Mesenchymal stem cell (in vitro differentiated cells and primary cell): ENCODE data around the gene CAD.

Experiments used
- DNase-seq: peaks from one replicate; pipeline ENCODE4 v3.0.0-alpha.2; 2013
- H2AFZ ChIP-seq: one replicate; pipeline ENCODE4 v1.6.1; 2013; ENCODE audit warnings: low read depth, mild to moderate bottlenecking, control low read depth, inconsistent platforms, low read length, moderate library complexity
- H2AK5ac ChIP-seq: 2 replicates; pipeline ENCODE4 v1.6.1; 2013; ENCODE audit warnings: low read length, moderate library complexity, mild to moderate bottlenecking, inconsistent platforms; ENCODE audit not compliant: severe bottlenecking
- H2BK120ac ChIP-seq: one replicate; pipeline ENCODE4 v1.6.1; 2013; ENCODE audit warnings: low read depth, mild to moderate bottlenecking, inconsistent platforms, low read length, moderate library complexity
- H2BK12ac ChIP-seq, 2 experiments: one replicate each; pipeline ENCODE4 v1.6.1; 2013; ENCODE audit warnings: inconsistent platforms in 2 of 2, low read length in 2 of 2, mild to moderate bottlenecking in 2 of 2, moderate library complexity in 2 of 2, control low read depth in 1 of 2
- H2BK15ac ChIP-seq: one replicate; pipeline ENCODE4 v1.6.1; 2013; ENCODE audit warnings: mild to moderate bottlenecking, low read depth, inconsistent platforms; ENCODE audit not compliant: poor library complexity, severe bottlenecking
- H2BK5ac ChIP-seq: 2 replicates; pipeline ENCODE4 v1.6.1; 2013; ENCODE audit warnings: low read depth, mild to moderate bottlenecking, low read length, control low read depth, inconsistent platforms; ENCODE audit not compliant: poor library complexity, severe bottlenecking
- H3K14ac ChIP-seq, 2 experiments: one replicate each; pipeline ENCODE4 v1.6.1; 2013; ENCODE audit warnings: inconsistent platforms in 2 of 2, low read length in 2 of 2, control low read depth in 1 of 2, mild to moderate bottlenecking in 1 of 2, moderate library complexity in 1 of 2
- H3K18ac ChIP-seq, 2 experiments: one replicate each; pipeline ENCODE4 v1.6.1; 2013; ENCODE audit warnings: inconsistent platforms in 2 of 2, low read length in 2 of 2, control low read depth in 1 of 2, low read depth in 1 of 2, mild to moderate bottlenecking in 1 of 2
- H3K23ac ChIP-seq, 2 experiments: one replicate each; pipeline ENCODE4 v1.6.1; 2013; ENCODE audit warnings: inconsistent platforms in 2 of 2, low read length in 2 of 2, mild to moderate bottlenecking in 2 of 2, moderate library complexity in 2 of 2, control low read depth in 1 of 2
- H3K27ac ChIP-seq: 2 replicates; pipeline ENCODE4 v1.5.1; 2013; ENCODE audit warnings: mild to moderate bottlenecking, moderate library complexity, low read length, control low read depth, inconsistent platforms; ENCODE audit not compliant: poor library complexity, severe bottlenecking
- H3K27me3 ChIP-seq, 2 experiments: 2 replicates each; pipeline versions ENCODE4 v1.6.1 to v1.7.0; 2013; ENCODE audit warnings: low read length in 2 of 2, mild to moderate bottlenecking in 2 of 2, moderate library complexity in 2 of 2, control low read depth in 1 of 2, inconsistent platforms in 1 of 2; ENCODE audit not compliant: control insufficient read depth in 1 of 2, insufficient read depth in 1 of 2
- H3K36me3 ChIP-seq, 2 experiments: 2 replicates each; pipeline versions ENCODE4 v1.6.1 to v1.7.0; 2013; ENCODE audit warnings: low read length in 2 of 2, control low read depth in 1 of 2, inconsistent platforms in 1 of 2, low read depth in 1 of 2, mild to moderate bottlenecking in 1 of 2; ENCODE audit not compliant: insufficient read depth in 2 of 2, control insufficient read depth in 1 of 2
- H3K4ac ChIP-seq, 2 experiments: one replicate each; pipeline ENCODE4 v1.6.1; 2013; ENCODE audit warnings: inconsistent platforms in 2 of 2, low read length in 2 of 2, mild to moderate bottlenecking in 2 of 2, moderate library complexity in 2 of 2, control low read depth in 1 of 2, low read depth in 1 of 2
- H3K4me1 ChIP-seq: 2 replicates; pipeline ENCODE4 v1.6.1; 2013; ENCODE audit warnings: low read depth, low read length, control low read depth; ENCODE audit not compliant: control insufficient read depth, insufficient read depth
- H3K4me2 ChIP-seq: 2 replicates; pipeline ENCODE4 v1.6.1; 2013; ENCODE audit warnings: low read length, mild to moderate bottlenecking, inconsistent platforms; ENCODE audit not compliant: poor library complexity, severe bottlenecking
- H3K4me3 ChIP-seq, 2 experiments: 2 replicates each; pipeline versions ENCODE4 v1.5.1 to v1.7.0; 2013; ENCODE audit warnings: low read length in 2 of 2, mild to moderate bottlenecking in 2 of 2, control low read depth in 1 of 2, low read depth in 1 of 2; ENCODE audit not compliant: insufficient read depth in 1 of 2
- H3K79me1 ChIP-seq: replicated peaks from 2 replicates; pipeline ENCODE4 v1.6.1; 2013; ENCODE audit warnings: mild to moderate bottlenecking, control low read depth, low read length, inconsistent platforms; ENCODE audit not compliant: poor library complexity, severe bottlenecking
- H3K9ac ChIP-seq: 2 replicates; pipeline ENCODE4 v1.7.0; 2013; ENCODE audit warnings: mild to moderate bottlenecking, low read length, moderate library complexity
- H3K9me3 ChIP-seq: 2 replicates; pipeline ENCODE4 v1.7.0; 2013; ENCODE audit warnings: mild to moderate bottlenecking, low read length; ENCODE audit not compliant: control insufficient read depth
- H4K8ac ChIP-seq: one replicate; pipeline ENCODE4 v1.6.1; 2013; ENCODE audit warnings: inconsistent platforms, mild to moderate bottlenecking, low read length, moderate library complexity
- H4K91ac ChIP-seq: one replicate; pipeline ENCODE4 v1.6.1; 2013; ENCODE audit warnings: mild to moderate bottlenecking, low read length, inconsistent platforms
- WGBS: methylation state at CpG from one replicate; pipeline ENCODE4 v1.1.7; 2013; ENCODE audit warnings: mixed read lengths; 5-methylcytosine and 5-hydroxymethylcytosine counted together

CAD gene

GRCh38 chr2:27263287-27264252 lies 46.4 kb downstream of the CAD start:
- no peak for DNase-seq
- H3K4me3 ChIP-seq = peak overlapping the region in 1 of 2 experiments; percentile 58
- no peaks in the 10 kb centered on the region for H3K9me3 ChIP-seq
- H3K4me2 ChIP-seq = peak overlapping the region; percentile 76
- no peaks in the 10 kb centered on the region for H3K36me3 ChIP-seq
- H3K27me3 ChIP-seq = peaks cover 77 to 87% of the 10 kb centered on the region in 2 experiments
- no peak overlapping the region for H3K18ac ChIP-seq
- H2BK120ac ChIP-seq = no peak overlapping the region
- no peak overlapping the region for H2BK5ac ChIP-seq
- no peak overlapping the region for H2BK15ac ChIP-seq
- no peak overlapping the region for H2BK12ac ChIP-seq
- no peak overlapping the region for H3K27ac ChIP-seq
- H3K4me1 ChIP-seq = peaks cover 29% of the 10 kb centered on the region
- H3K23ac ChIP-seq = peak overlapping the region in 1 of 2 experiments; percentile 63
- no peak overlapping the region for H3K14ac ChIP-seq
- H2AK5ac ChIP-seq = no peak overlapping the region
- H3K4ac ChIP-seq = no peak overlapping the region
- no peaks in the 10 kb centered on the region for H3K79me1 ChIP-seq
- H4K91ac ChIP-seq = no peak overlapping the region
- 3% methylated on average over 39 of the region's 46 CpGs for WGBS
- no peak overlapping the region for H4K8ac ChIP-seq
- H2AFZ ChIP-seq = no peak overlapping the region
- no peak overlapping the region for H3K9ac ChIP-seq

GRCh38 chr2:27264253-27264752 lies 47.1 kb downstream of the CAD start:
- Histone ChIP-seq H3K18ac (no peak overlapping the region), H3K79me1 (no peaks in the 10 kb centered on the region), H3K27me3 (peaks cover 76 to 85% of the 10 kb centered on the region in 2 experiments), H3K4me1 (peaks cover 29% of the 10 kb centered on the region), H2BK12ac (no peak overlapping the region), H2BK120ac (no peak overlapping the region), H2AK5ac (no peak overlapping the region), H3K27ac (no peak overlapping the region), H3K9ac (no peak overlapping the region), H3K4me3 (peak overlapping the region in 1 of 2 experiments; percentile 1), H2BK5ac (no peak overlapping the region), H3K36me3 (no peaks in the 10 kb centered on the region), H3K23ac (peak overlapping the region in 1 of 2 experiments; percentile 57), H2BK15ac (no peak overlapping the region), H3K9me3 (no peaks in the 10 kb centered on the region), H3K4ac (no peak overlapping the region), H3K4me2 (no peak overlapping the region), H3K14ac (no peak overlapping the region), H2AFZ (no peak overlapping the region), H4K91ac (no peak overlapping the region), H4K8ac (peak overlapping the region; percentile 69)
- WGBS = 2% methylated on average over 23 of the region's 38 CpGs
- no peak for DNase-seq

GRCh38 chr2:27264753-27265535 lies 47.8 kb downstream of the CAD start:
- no peak overlapping the region for H3K27ac ChIP-seq
- H3K36me3 ChIP-seq = no peaks in the 10 kb centered on the region
- H4K91ac ChIP-seq = no peak overlapping the region
- H2BK5ac ChIP-seq = no peak overlapping the region
- 5% methylated on average over 56 of the region's 56 CpGs for WGBS
- H3K4me3 ChIP-seq = peak overlapping the region in 1 of 2 experiments; percentile 13
- H2AFZ ChIP-seq = no peak overlapping the region
- DNase-seq = peak; percentile 71
- no peaks in the 10 kb centered on the region for H3K9me3 ChIP-seq
- peaks cover 29% of the 10 kb centered on the region for H3K4me1 ChIP-seq
- no peaks in the 10 kb centered on the region for H3K79me1 ChIP-seq
- no peak overlapping the region for H3K9ac ChIP-seq
- H4K8ac ChIP-seq = peak overlapping the region; percentile 51
- peak overlapping the region in 1 of 2 experiments; percentile 52 for H3K23ac ChIP-seq
- peaks cover 74 to 84% of the 10 kb centered on the region in 2 experiments for H3K27me3 ChIP-seq
- no peak overlapping the region for H2BK12ac ChIP-seq
- peak overlapping the region; percentile 60 for H3K4me2 ChIP-seq
- H3K14ac ChIP-seq = no peak overlapping the region
- no peak overlapping the region for H3K4ac ChIP-seq
- no peak overlapping the region for H2BK120ac ChIP-seq
- H2AK5ac ChIP-seq = no peak overlapping the region
- H3K18ac ChIP-seq = no peak overlapping the region
- H2BK15ac ChIP-seq = no peak overlapping the region

GRCh38 chr2:27265536-27265870 lies 48.3 kb downstream of the CAD start:
- Histone ChIP-seq H3K4me3 (no peak overlapping the region), H3K23ac (no peak overlapping the region), H3K4me1 (peaks cover 29% of the 10 kb centered on the region), H3K36me3 (no peaks in the 10 kb centered on the region), H3K9ac (no peak overlapping the region), H3K27me3 (peaks cover 73 to 83% of the 10 kb centered on the region in 2 experiments), H2BK120ac (no peak overlapping the region), H2BK15ac (no peak overlapping the region), H2BK5ac (no peak overlapping the region), H3K4ac (no peak overlapping the region), H3K4me2 (no peak overlapping the region), H3K79me1 (no peaks in the 10 kb centered on the region), H3K27ac (no peak overlapping the region), H3K14ac (no peak overlapping the region), H2AFZ (no peak overlapping the region), H2AK5ac (no peak overlapping the region), H4K8ac (no peak overlapping the region), H4K91ac (no peak overlapping the region), H2BK12ac (no peak overlapping the region), H3K9me3 (no peaks in the 10 kb centered on the region), H3K18ac (no peak overlapping the region)
- DNase-seq = no peak
